ENCODE results near the gene NCBP2L. TPM values are rescaled to one million over a fixed set of nuclear protein-coding genes. Genes with fewer than 3 reads are reported as not detected.

The NCBP2L gene
- polyA plus RNA-seq, 4 donors = 0.14 to 0.20 TPM; not detected in 2

Other genes starting within 250 kb of the NCBP2L start
- 10 to 100 TPM; 44.4 to 58.0 (median 48.5) TPM for gene PRPS1, start 149.2 kb upstream of the NCBP2L start, polyA plus RNA-seq (ENCODE audit: insufficient read length in 4 of 4)
- 100 to 1,000 TPM in 3 of 4 donors, 10 to 100 TPM in 1; 72.8 to 127 (median 113) TPM for gene TSC22D3, start 1.9 kb upstream of the NCBP2L start, polyA plus RNA-seq (ENCODE audit: insufficient read length in 4 of 4)
- gene MID2, start 48.1 kb downstream of the NCBP2L start, polyA plus RNA-seq (ENCODE audit: insufficient read length in 4 of 4) = 10 to 100 TPM; 10.5 to 13.2 (median 11.6) TPM
- gene TEX13B, start 204.6 kb downstream of the NCBP2L start, polyA plus RNA-seq (ENCODE audit: insufficient read length in 4 of 4) = not detected

Data from left renal pelvis (tissue), 4 donors.